IPS-11a (cell line): ENCODE data around the gene TGFB1I1.
A peak's percentile ranks its signal among the peaks of the same experiment; 100 is the strongest.
"Not testable (repeated sequence)": the region's sequence is repeated elsewhere in the genome, so short reads cannot be mapped to it uniquely, and the experiment has no call there.

Experiments used
- H3K4me3 ChIP-seq: one replicate; pipeline ENCODE4 v1.5.1; 2013; ENCODE audit warnings: low read depth, low read length, control low read depth

The TGFB1I1 gene

GRCh38 chr16:31467858-31468257 lies 4.1 kb upstream of the TGFB1I1 start:
- H3K4me3 ChIP-seq: no peak overlapping the region

GRCh38 chr16:31470615-31471014 lies 1.3 kb upstream of the TGFB1I1 start:
- H3K4me3 ChIP-seq: no peak overlapping the region

GRCh38 chr16:31471241-31471874 lies 594 bp upstream of the TGFB1I1 start:
- H3K4me3 ChIP-seq: peak overlapping the region; percentile 45

- peak overlapping the region; percentile 60 for H3K4me3 ChIP-seq
These were observed 804 bp downstream of the TGFB1I1 start for GRCh38 chr16:31472709-31473203.

- no peak overlapping the region for H3K4me3 ChIP-seq
These were observed 1.5 kb downstream of the TGFB1I1 start for GRCh38 chr16:31473264-31473984.

GRCh38 chr16:31474173-31474714 lies 2.3 kb downstream of the TGFB1I1 start:
- no peak overlapping the region for H3K4me3 ChIP-seq

GRCh38 chr16:31474773-31475738 lies 3.1 kb downstream of the TGFB1I1 start:
- no peak overlapping the region for H3K4me3 ChIP-seq

GRCh38 chr16:31475946-31476302 lies 4.0 kb downstream of the TGFB1I1 start:
- peak overlapping the region; percentile 56 for H3K4me3 ChIP-seq

- peak overlapping the region; percentile 56 for H3K4me3 ChIP-seq
These were observed 4.6 kb downstream of the TGFB1I1 start for GRCh38 chr16:31476303-31477219.

GRCh38 chr16:31477220-31478216 lies 5.6 kb downstream of the TGFB1I1 start:
- peak overlapping the region; percentile 51 for H3K4me3 ChIP-seq

GRCh38 chr16:31478956-31479355 lies 7.0 kb downstream of the TGFB1I1 start:
- no peak overlapping the region for H3K4me3 ChIP-seq

- no peak overlapping the region for H3K4me3 ChIP-seq
These were observed 7.8 kb downstream of the TGFB1I1 start for GRCh38 chr16:31479751-31480150.

- H3K4me3 ChIP-seq: no peak overlapping the region
These were observed 9.0 kb downstream of the TGFB1I1 start for GRCh38 chr16:31480851-31481536.

- no peak within 1 kb of the TSS for H3K4me3 ChIP-seq
These were observed 11.1 kb downstream of the TGFB1I1 start, which contains the start of gene SLC5A2 for GRCh38 chr16:31483081-31483480. Gene SLC5A2, plus strand, starts transcription at chr16:31483123. Its CDS starts 14 bp downstream, at chr16:31483137.

- H3K4me3 ChIP-seq: not testable (repeated sequence)
These were observed 12.1 kb downstream of the TGFB1I1 start for GRCh38 chr16:31484048-31484447.

- no peak overlapping the region for H3K4me3 ChIP-seq
These were observed 12.7 kb downstream of the TGFB1I1 start for GRCh38 chr16:31484491-31485171.

- no peak overlapping the region for H3K4me3 ChIP-seq
These were observed 13.6 kb downstream of the TGFB1I1 start for GRCh38 chr16:31485571-31485970.
